ENCODE results near the gene TEX44. TPM values are rescaled to one million over a fixed set of nuclear protein-coding genes. Genes with fewer than 3 reads are reported as not detected.
A peak's percentile ranks its signal among the peaks of the same experiment; 100 is the strongest.

TEX44 gene
- total and polyA plus RNA-seq, 2 donors (not counting 1 experiment from before 2014, with no cell fraction given): not detected

GRCh38 chr2:231606941-231607340 is 14.3 kb downstream of the TEX44 start:
- Mint-ChIP-seq H3K4me1 (peaks cover 36% of the 10 kb centered on the region), H3K27me3 (no peaks in the 10 kb centered on the region), H3K9me3 (ENCODE audit: insufficient read depth) (no peaks in the 10 kb centered on the region), H3K4me3 (no peak overlapping the region), H3K27ac (peak overlapping the region; percentile 63)
- DNase-seq (no peak), ATAC-seq (ENCODE audit: low read depth) (no peak)
- Histone ChIP-seq H3K27me3 (replicated peaks in 1 of 4; ENCODE audit: control extremely low read depth in 1 of 4, control insufficient read depth in 3 of 4, insufficient read depth in 4 of 4, low read length in 3 of 4) (no peaks in the 10 kb centered on the region), H3K4me2 (replicated peaks; ENCODE audit: low read depth, low read length, poor library complexity, severe bottlenecking) (no peak overlapping the region), H3K36me3 (replicated peaks in 1 of 2; ENCODE audit: control extremely low read depth in 1 of 2, control insufficient read depth in 1 of 2, extremely low read depth in 1 of 2, insufficient read depth in 2 of 2, low read length in 1 of 2) (no peaks in the 10 kb centered on the region), H3K79me2 (ENCODE audit: control insufficient read depth, insufficient read depth, low read length) (no peaks in the 10 kb centered on the region), H3K9me3 (ENCODE audit: control extremely low read depth in 1 of 3, control insufficient read depth in 2 of 3, insufficient read depth in 1 of 3, low read length in 2 of 3) (no peaks in the 10 kb centered on the region), H3K9ac (ENCODE audit: low read length) (no peak overlapping the region), H2AFZ (ENCODE audit: insufficient read depth, low read depth, low read length, poor library complexity, severe bottlenecking) (no peak overlapping the region), H3K4me1 (ENCODE audit: control insufficient read depth in 2 of 2, insufficient read depth in 2 of 2, low read length in 2 of 2) (peaks cover 17 to 27% of the 10 kb centered on the region in 2 donors), H3K27ac (ENCODE audit: low read length in 2 of 2) (no peak overlapping the region), H3K4me3 (ENCODE audit: control extremely low read depth in 1 of 5, extremely low read depth in 1 of 5, insufficient read depth in 1 of 5, low read depth in 2 of 5, low read length in 4 of 5) (no peak overlapping the region), H4K20me1 (ENCODE audit: control insufficient read depth, insufficient read depth, low read length, poor library complexity, severe bottlenecking) (no peaks in the 10 kb centered on the region)
- intact Hi-C loops (cut with micrococcal nuclease): no loop called here
- TF ChIP-seq, protein P1, sequence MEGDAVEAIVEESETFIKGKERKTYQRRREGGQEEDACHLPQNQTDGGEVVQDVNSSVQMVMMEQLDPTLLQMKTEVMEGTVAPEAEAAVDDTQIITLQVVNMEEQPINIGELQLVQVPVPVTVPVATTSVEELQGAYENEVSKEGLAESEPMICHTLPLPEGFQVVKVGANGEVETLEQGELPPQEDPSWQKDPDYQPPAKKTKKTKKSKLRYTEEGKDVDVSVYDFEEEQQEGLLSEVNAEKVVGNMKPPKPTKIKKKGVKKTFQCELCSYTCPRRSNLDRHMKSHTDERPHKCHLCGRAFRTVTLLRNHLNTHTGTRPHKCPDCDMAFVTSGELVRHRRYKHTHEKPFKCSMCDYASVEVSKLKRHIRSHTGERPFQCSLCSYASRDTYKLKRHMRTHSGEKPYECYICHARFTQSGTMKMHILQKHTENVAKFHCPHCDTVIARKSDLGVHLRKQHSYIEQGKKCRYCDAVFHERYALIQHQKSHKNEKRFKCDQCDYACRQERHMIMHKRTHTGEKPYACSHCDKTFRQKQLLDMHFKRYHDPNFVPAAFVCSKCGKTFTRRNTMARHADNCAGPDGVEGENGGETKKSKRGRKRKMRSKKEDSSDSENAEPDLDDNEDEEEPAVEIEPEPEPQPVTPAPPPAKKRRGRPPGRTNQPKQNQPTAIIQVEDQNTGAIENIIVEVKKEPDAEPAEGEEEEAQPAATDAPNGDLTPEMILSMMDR (IDR thresholded peaks at IDR 0.05): no peak
- TF ChIP-seq EZH2 (IDR thresholded peaks at IDR 0.05; ENCODE audit: borderline replicate concordance, insufficient read depth, low read depth, low read length, poor library complexity, severe bottlenecking): no peak
- WGBS (ENCODE audit: insufficient coverage): 95% methylated on average over 6 of the region's 6 CpGs
- ChIA-PET POLR2A (interaction anchor here (0.7 to 3.3 kb wide), 4 partner anchors 60 to 106 kb away, joined by 3 to 27 read pairs (median 3); no protein-coding TSS in a partner anchor), CTCF (interaction anchor here (1.9 to 15.6 kb wide), 3 partner anchors 49 to 108 kb away, joined by 4 to 561 read pairs (median 320); no protein-coding TSS in a partner anchor)

GRCh38 chr2:231611273-231612108 is 18.8 kb downstream of the TEX44 start:
- Histone ChIP-seq H3K4me1 (ENCODE audit: control insufficient read depth in 2 of 2, insufficient read depth in 2 of 2, low read length in 2 of 2) (peaks cover 21 to 34% of the 10 kb centered on the region in 2 donors), H3K9me3 (ENCODE audit: control extremely low read depth in 1 of 3, control insufficient read depth in 2 of 3, insufficient read depth in 1 of 3, low read length in 2 of 3) (no peaks in the 10 kb centered on the region), H4K20me1 (ENCODE audit: control insufficient read depth, insufficient read depth, low read length, poor library complexity, severe bottlenecking) (no peaks in the 10 kb centered on the region), H3K9ac (ENCODE audit: low read length) (no peak overlapping the region), H3K27me3 (replicated peaks in 1 of 4; ENCODE audit: control extremely low read depth in 1 of 4, control insufficient read depth in 3 of 4, insufficient read depth in 4 of 4, low read length in 3 of 4) (no peaks in the 10 kb centered on the region), H3K4me3 (ENCODE audit: control extremely low read depth in 1 of 5, extremely low read depth in 1 of 5, insufficient read depth in 1 of 5, low read depth in 2 of 5, low read length in 4 of 5) (no peak overlapping the region), H2AFZ (ENCODE audit: insufficient read depth, low read depth, low read length, poor library complexity, severe bottlenecking) (no peak overlapping the region), H3K4me2 (replicated peaks; ENCODE audit: low read depth, low read length, poor library complexity, severe bottlenecking) (no peak overlapping the region), H3K36me3 (replicated peaks in 1 of 2; ENCODE audit: control extremely low read depth in 1 of 2, control insufficient read depth in 1 of 2, extremely low read depth in 1 of 2, insufficient read depth in 2 of 2, low read length in 1 of 2) (no peaks in the 10 kb centered on the region), H3K27ac (ENCODE audit: low read length in 2 of 2) (no peak overlapping the region), H3K79me2 (ENCODE audit: control insufficient read depth, insufficient read depth, low read length) (no peaks in the 10 kb centered on the region)
- no peaks in the 10 kb centered on the region for H3K9me3 Mint-ChIP-seq (ENCODE audit: insufficient read depth)
- ATAC-seq (ENCODE audit: low read depth) (no peak), DNase-seq (peak; percentile 34)
- CTCF ChIA-PET: interaction anchor here (0.7 to 15.6 kb wide), 12 partner anchors 10 to 312 kb away, joined by 3 to 561 read pairs (median 10); partner anchors contain the start of genes COPS7B and PTMA
- WGBS (ENCODE audit: insufficient coverage): 75% methylated on average over 8 of the region's 9 CpGs
- POLR2A ChIA-PET: interaction anchor here (0.5 to 8.3 kb wide), 11 partner anchors 41 to 1476 kb away, joined by 3 to 422 read pairs (median 5); partner anchors contain the start of genes NCL and PTMA
- H3K27me3 Mint-ChIP-seq: no peaks in the 10 kb centered on the region
- intact Hi-C loops (cut with micrococcal nuclease): loop anchor here (1.0 to 5.0 kb wide), 7 partner anchors 7 to 1389 kb away; partner anchors contain the start of gene PTMA
- H3K4me3 Mint-ChIP-seq: peak overlapping the region; percentile 86
- H3K27ac Mint-ChIP-seq: peak overlapping the region; percentile 96
- TF ChIP-seq, protein P1 (IDR thresholded peaks at IDR 0.05): no peak
- no peak for TF ChIP-seq EZH2 (IDR thresholded peaks at IDR 0.05; ENCODE audit: borderline replicate concordance, insufficient read depth, low read depth, low read length, poor library complexity, severe bottlenecking)
- peaks cover 40% of the 10 kb centered on the region for H3K4me1 Mint-ChIP-seq
